Loucy (cell line): ENCODE measurements around the gene COX18.

ENCODE experiments used
- EZH2phosphoT487 ChIP-seq: fragments of 200-600 bp; IDR thresholded peaks from 2 replicates; pipeline ENCODE4 v1.6.1; 2018; ENCODE audit warnings: antibody characterized with exemption, mild to moderate bottlenecking, moderate library complexity, borderline replicate concordance
- TF ChIP-seq, protein P1 (sequence below): fragments of 200-600 bp; sonication (generic); conservative IDR thresholded peaks from 2 replicates; pipeline ENCODE4 v1.5.1; 2014; ENCODE audit warnings: mild to moderate bottlenecking, antibody characterized with exemption, low read length

DNA sequence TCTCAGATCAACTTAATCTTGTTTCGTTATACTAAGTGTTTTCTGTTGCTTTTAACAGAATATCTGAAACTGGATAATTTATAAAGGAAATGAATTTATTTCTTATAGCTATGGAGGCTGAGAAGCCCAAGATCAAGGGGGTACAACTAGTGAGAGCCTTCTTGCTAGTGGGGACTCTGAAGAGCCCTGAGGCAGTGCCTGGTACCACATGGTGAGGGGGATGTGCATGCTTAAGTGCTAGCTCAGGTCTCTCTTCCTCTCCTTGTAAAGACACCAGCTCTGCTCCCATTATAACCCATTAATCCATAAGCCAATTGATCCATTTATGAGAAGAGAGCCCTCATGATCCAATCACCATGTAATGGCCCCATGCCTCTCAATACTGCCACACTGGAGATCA lies 17.9 kb downstream of the COX18 start:
- TF ChIP-seq, protein P1, sequence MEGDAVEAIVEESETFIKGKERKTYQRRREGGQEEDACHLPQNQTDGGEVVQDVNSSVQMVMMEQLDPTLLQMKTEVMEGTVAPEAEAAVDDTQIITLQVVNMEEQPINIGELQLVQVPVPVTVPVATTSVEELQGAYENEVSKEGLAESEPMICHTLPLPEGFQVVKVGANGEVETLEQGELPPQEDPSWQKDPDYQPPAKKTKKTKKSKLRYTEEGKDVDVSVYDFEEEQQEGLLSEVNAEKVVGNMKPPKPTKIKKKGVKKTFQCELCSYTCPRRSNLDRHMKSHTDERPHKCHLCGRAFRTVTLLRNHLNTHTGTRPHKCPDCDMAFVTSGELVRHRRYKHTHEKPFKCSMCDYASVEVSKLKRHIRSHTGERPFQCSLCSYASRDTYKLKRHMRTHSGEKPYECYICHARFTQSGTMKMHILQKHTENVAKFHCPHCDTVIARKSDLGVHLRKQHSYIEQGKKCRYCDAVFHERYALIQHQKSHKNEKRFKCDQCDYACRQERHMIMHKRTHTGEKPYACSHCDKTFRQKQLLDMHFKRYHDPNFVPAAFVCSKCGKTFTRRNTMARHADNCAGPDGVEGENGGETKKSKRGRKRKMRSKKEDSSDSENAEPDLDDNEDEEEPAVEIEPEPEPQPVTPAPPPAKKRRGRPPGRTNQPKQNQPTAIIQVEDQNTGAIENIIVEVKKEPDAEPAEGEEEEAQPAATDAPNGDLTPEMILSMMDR, result no peak
- no peak for TF ChIP-seq EZH2phosphoT487
